Ascending aorta (tissue), 2 donors: ENCODE data around the gene DIAPH2. TPM values are rescaled to one million over a fixed set of nuclear protein-coding genes. Genes with fewer than 3 reads are reported as not detected.

Source experiments
- DNase-seq, 2 donors: peaks; one replicate each; pipeline ENCODE4 v3.0.0-alpha.2; 2019; ENCODE audit warnings: low spot score in 2 of 2
- H3K27ac ChIP-seq, 2 donors: fragments of 200-600 bp; sonication (generic); one replicate each; pipeline ENCODE4 v1.5.1; 2016 to 2017; ENCODE audit warnings: mild to moderate bottlenecking in 1 of 2
- H3K27me3 ChIP-seq: fragments of 200-600 bp; sonication (generic); one replicate; pipeline ENCODE4 v1.5.1; 2017
- H3K36me3 ChIP-seq, 2 donors: fragments of 200-600 bp; sonication (generic); one replicate each; pipeline ENCODE4 v1.5.1; 2016
- H3K4me1 ChIP-seq, 2 donors: fragments of 200-600 bp; sonication (generic); one replicate each; pipeline ENCODE4 v1.5.1; 2016 to 2017; ENCODE audit warnings: mild to moderate bottlenecking in 1 of 2
- H3K4me3 ChIP-seq, 2 donors: fragments of 200-600 bp; sonication (generic); one replicate each; pipeline ENCODE4 v1.5.1; 2016 to 2017; ENCODE audit warnings: mild to moderate bottlenecking in 1 of 2
- H3K9me3 ChIP-seq, 2 donors: fragments of 200-600 bp; sonication (generic); one replicate each; pipeline ENCODE4 v1.5.1; 2016
- intact Hi-C: fragments of 100-400 bp; cut with DNase I; formaldehyde crosslinking; loops from one replicate; pipeline ENCODE4 v1.15.1; 2023
- total RNA-seq: library from RNA; depleted of rRNA; stranded (reverse); fragments of >200 nt; gene quantifications from one replicate; pipeline ENCODE4 v1.1.0, GENCODE V29; 2016
- TF ChIP-seq, protein P1 (sequence below), 3 experiments: fragments of 200-600 bp in 2 of 3; fragments of 450-650 bp in 1 of 3; sonication (generic) in 2 of 3; IDR thresholded peaks; one replicate each; pipeline ENCODE4 v1.5.1; 2016 to 2019; ENCODE audit warnings: antibody characterized with exemption in 3 of 3, mild to moderate bottlenecking in 1 of 3, moderate library complexity in 1 of 3

DIAPH2 gene
- total RNA-seq, 1 donor from 2014 or later = 27.9 TPM

DNA sequence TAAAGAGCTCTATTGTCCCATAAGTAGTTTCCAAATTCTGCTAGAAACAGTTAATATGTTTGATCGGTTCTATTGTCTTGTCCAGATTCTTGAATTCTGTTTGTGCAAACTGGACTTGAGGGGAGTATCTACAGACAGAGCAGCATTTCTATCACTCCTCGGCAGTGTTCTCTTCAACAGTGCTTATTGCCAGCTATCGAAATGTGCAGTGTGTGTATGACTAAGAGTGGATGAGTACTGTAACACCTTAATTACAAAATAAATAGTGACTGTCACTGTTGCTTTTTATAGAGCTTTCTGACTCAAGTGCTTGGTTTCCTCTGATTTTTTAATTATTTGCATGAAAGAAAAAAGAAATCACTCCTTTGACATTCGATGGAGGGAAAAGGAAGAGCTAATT lies 473.6 kb downstream of the DIAPH2 start:
- TF ChIP-seq, protein P1, sequence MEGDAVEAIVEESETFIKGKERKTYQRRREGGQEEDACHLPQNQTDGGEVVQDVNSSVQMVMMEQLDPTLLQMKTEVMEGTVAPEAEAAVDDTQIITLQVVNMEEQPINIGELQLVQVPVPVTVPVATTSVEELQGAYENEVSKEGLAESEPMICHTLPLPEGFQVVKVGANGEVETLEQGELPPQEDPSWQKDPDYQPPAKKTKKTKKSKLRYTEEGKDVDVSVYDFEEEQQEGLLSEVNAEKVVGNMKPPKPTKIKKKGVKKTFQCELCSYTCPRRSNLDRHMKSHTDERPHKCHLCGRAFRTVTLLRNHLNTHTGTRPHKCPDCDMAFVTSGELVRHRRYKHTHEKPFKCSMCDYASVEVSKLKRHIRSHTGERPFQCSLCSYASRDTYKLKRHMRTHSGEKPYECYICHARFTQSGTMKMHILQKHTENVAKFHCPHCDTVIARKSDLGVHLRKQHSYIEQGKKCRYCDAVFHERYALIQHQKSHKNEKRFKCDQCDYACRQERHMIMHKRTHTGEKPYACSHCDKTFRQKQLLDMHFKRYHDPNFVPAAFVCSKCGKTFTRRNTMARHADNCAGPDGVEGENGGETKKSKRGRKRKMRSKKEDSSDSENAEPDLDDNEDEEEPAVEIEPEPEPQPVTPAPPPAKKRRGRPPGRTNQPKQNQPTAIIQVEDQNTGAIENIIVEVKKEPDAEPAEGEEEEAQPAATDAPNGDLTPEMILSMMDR (IDR thresholded peaks at IDR 0.05) = no peak
- Histone ChIP-seq H3K4me1 (no peaks in the 10 kb centered on the region), H3K27ac (no peak overlapping the region), H3K27me3 (no peaks in the 10 kb centered on the region), H3K36me3 (no peaks in the 10 kb centered on the region), H3K9me3 (no peaks in the 10 kb centered on the region), H3K4me3 (no peak overlapping the region)
- intact Hi-C loops = no loop called here
- no peak for DNase-seq

DNA sequence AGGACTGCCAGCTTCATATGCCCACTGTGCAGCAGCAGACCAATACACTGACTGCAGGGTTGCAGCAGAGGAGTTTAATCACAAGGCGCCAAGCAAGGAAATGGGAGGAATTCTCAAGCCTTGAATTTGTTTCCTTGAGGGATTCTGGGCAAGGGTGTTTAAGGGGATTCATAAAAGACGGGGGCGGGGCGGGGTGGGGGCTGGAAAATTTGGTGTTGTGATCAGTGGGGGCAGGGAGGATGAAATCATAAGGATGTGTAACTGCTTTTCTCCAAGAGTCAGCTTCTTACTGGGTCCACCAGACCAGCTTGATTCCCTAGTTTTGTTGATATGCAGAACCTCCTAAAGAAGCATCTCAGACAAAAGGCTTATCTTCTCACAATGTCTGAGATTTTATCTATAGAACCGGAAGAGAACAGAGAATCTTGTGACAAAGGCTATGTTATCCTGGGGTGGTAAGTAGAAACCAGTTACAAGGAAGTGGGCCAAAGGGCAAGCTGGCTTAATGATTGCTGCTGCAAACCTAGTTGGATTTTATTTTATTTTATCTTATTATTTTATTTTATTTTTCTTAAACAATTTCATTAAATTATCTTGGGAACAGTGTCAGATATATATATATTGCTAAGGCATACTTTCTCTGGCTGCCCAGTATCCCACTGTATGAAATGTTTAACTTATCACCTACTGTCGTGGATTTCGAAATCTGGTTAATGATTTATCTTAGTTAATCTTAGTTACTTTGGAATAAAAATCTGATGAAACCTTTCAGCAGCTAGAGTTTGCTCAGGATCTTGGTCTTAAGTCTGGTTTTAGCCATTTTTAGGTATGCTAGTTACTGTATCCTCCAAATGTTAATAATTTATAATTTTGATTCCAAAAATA lies 475.5 kb downstream of the DIAPH2 start:
- H3K36me3 ChIP-seq = no peaks in the 10 kb centered on the region
- intact Hi-C loops = no loop called here
- no peaks in the 10 kb centered on the region for H3K27me3 ChIP-seq
- no peaks in the 10 kb centered on the region for H3K9me3 ChIP-seq
- H3K27ac ChIP-seq = no peak overlapping the region
- TF ChIP-seq, protein P1 (IDR thresholded peaks at IDR 0.05) = no peak
- H3K4me1 ChIP-seq = no peaks in the 10 kb centered on the region
- H3K4me3 ChIP-seq = no peak overlapping the region
- no peak for DNase-seq

DNA sequence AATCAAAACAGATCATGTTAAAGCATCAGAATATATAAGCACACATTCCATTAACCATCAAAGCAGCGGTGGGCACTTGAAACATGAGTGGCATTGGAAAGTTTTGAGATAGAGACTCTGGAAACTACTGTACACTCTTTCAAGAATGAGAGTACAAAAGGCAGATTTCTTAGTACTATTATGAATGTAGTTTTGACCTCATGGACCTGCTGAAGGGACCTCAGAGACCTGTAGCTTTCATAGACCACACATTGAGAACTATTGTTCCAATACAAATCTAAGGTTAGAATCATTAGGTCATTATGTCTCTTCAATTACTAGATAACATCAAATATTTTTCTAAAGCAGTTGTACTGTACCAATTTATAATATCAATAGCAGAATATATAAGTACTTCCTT lies 482.7 kb downstream of the DIAPH2 start:
- Histone ChIP-seq H3K36me3 (no peaks in the 10 kb centered on the region), H3K4me3 (no peak overlapping the region), H3K27me3 (no peaks in the 10 kb centered on the region), H3K9me3 (no peaks in the 10 kb centered on the region), H3K27ac (no peak overlapping the region), H3K4me1 (no peaks in the 10 kb centered on the region)
- TF ChIP-seq, protein P1 (IDR thresholded peaks at IDR 0.05) = no peak
- intact Hi-C loops = no loop called here
- DNase-seq = no peak

DNA sequence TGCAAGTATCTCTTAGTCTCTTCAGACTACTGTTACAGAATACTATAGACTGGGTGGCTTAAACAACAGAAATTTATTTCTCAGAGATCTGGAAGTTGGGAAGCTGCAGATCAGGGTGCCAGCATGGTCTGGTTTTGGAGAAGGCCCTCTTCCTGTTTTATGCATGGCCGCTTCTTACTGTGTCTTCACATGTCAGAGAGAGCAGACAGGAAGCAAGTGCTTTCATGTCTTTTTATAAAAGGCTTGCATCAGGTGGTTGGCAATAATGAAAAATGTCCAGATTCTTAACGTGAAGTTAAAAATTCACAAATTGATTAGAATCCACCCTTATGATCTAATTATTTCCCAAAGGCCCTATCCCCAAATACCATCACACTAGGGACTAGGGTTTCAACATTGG lies 484.0 kb downstream of the DIAPH2 start:
- Histone ChIP-seq H3K4me1 (no peaks in the 10 kb centered on the region), H3K27ac (no peak overlapping the region), H3K9me3 (no peaks in the 10 kb centered on the region), H3K36me3 (no peaks in the 10 kb centered on the region), H3K27me3 (no peaks in the 10 kb centered on the region), H3K4me3 (no peak overlapping the region)
- TF ChIP-seq, protein P1 (IDR thresholded peaks at IDR 0.05) = no peak
- intact Hi-C loops = no loop called here
- DNase-seq = no peak

DNA sequence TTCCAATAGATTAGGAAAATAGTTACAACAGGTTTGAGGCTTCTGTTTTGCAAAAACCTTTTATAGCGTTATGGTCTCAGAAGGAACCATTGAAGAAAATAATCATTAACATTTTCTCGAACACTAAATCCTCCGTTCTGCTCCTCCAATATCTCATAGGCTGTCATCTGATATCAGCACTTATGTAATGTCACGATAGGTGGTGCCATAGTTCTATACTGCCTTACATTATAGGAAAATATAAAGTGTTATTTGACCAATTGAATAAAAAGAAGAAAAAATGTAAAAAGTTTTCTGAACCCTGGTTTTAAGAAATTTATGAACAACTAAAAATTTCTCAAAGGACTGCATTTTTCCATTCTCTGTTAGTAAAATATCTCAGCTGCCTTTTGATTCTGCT lies 490.5 kb downstream of the DIAPH2 start:
- no peak overlapping the region for H3K4me3 ChIP-seq
- DNase-seq = no peak
- no peak overlapping the region for H3K27ac ChIP-seq
- intact Hi-C loops = no loop called here
- H3K9me3 ChIP-seq = peaks cover 0 to 2% of the 10 kb centered on the region in 2 donors
- no peaks in the 10 kb centered on the region for H3K4me1 ChIP-seq
- TF ChIP-seq, protein P1 (IDR thresholded peaks at IDR 0.05) = no peak
- no peaks in the 10 kb centered on the region for H3K36me3 ChIP-seq
- no peaks in the 10 kb centered on the region for H3K27me3 ChIP-seq
